Peyer's patch (tissue), 4 donors: ENCODE results near the gene CCNQ. TPM values are rescaled to one million over a fixed set of nuclear protein-coding genes. Genes with fewer than 3 reads are reported as not detected.

Experiments
- DNase-seq, 3 donors: peaks; one replicate each; pipeline ENCODE4 v3.0.0-alpha.2; 2017 to 2019
- H3K27ac ChIP-seq, 4 donors: fragments of 200-600 bp; sonication (generic); one replicate each; pipeline ENCODE4 v1.5.1; 2016 to 2019
- H3K27me3 ChIP-seq, 2 donors: fragments of 200-600 bp; sonication (generic); one replicate each; pipeline ENCODE4 v1.5.1; 2019
- H3K36me3 ChIP-seq, 3 donors: fragments of 200-600 bp; sonication (generic); one replicate each; pipeline ENCODE4 v1.5.1; 2016 to 2019
- H3K4me1 ChIP-seq, 4 donors: fragments of 200-600 bp; sonication (generic); one replicate each; pipeline ENCODE4 v1.5.1; 2016 to 2019
- H3K4me3 ChIP-seq, 4 donors: fragments of 200-600 bp; sonication (generic); 1 replicate in 3 of 4; 2 replicates in 1 of 4; pipeline ENCODE4 v1.5.1; 2016 to 2019; ENCODE audit warnings: mild to moderate bottlenecking in 1 of 4
- H3K9me3 ChIP-seq, 4 donors: fragments of 200-600 bp; sonication (generic); one replicate each; pipeline ENCODE4 v1.5.1; 2016 to 2019; ENCODE audit warnings: mild to moderate bottlenecking in 1 of 4
- POLR2A ChIP-seq, 2 donors: fragments of 450-650 bp; IDR thresholded peaks; one replicate each; pipeline ENCODE4 v1.5.1; 2017; ENCODE audit warnings: antibody characterized with exemption in 2 of 2, mild to moderate bottlenecking in 2 of 2, moderate library complexity in 2 of 2
- total RNA-seq, 4 donors: library from RNA; depleted of rRNA; stranded (reverse); fragments of >200 nt; gene quantifications; one replicate each; pipeline ENCODE4 v1.1.0, GENCODE V29; 2016
- TF ChIP-seq, protein P1 (sequence below), 6 experiments: fragments of 450-650 bp in 4 of 6; fragments of 200-600 bp in 2 of 6; sonication (generic) in 1 of 6; IDR thresholded peaks; one replicate each; pipeline ENCODE4 v1.5.1; 2017 to 2019; ENCODE audit warnings: antibody characterized with exemption in 6 of 6, mild to moderate bottlenecking in 3 of 6, moderate library complexity in 1 of 6

CCNQ gene
- total RNA-seq, 4 donors from 2014 or later = 19.0 to 33.3 (median 20.6) TPM

DNA sequence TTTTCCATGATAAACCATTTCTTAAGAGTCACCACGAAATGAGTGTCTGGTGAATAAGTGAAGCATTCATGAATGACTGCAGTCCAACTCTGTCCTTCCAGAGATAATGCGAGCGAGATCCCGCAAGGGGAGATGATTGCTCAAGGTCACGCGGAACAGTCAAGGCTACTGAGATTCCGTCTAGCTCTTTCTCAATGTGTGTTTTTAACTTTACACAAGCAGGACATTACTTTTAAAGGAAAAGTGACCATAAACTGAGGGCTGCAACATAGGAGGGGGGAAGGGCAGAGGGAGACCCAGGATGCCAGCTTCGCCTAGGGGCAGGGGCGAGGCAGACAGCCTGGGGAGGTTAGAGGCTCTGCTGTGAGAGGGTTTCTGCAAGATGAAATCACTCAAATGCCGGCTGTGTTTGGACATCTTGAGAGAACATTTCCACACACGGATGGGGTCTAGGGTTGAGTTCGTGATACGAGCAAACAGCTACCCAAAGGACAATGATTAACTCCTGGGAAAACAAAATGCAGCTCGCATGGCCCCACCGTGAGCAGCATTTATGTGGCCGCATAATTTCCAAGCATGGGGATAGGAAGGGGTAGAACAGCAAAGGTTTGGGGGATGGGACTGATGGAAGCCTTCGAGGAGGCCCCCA, 23.8 kb upstream of the CCNQ start:
- TF ChIP-seq POLR2A (IDR thresholded peaks at IDR 0.05) = no peak
- TF ChIP-seq, protein P1, sequence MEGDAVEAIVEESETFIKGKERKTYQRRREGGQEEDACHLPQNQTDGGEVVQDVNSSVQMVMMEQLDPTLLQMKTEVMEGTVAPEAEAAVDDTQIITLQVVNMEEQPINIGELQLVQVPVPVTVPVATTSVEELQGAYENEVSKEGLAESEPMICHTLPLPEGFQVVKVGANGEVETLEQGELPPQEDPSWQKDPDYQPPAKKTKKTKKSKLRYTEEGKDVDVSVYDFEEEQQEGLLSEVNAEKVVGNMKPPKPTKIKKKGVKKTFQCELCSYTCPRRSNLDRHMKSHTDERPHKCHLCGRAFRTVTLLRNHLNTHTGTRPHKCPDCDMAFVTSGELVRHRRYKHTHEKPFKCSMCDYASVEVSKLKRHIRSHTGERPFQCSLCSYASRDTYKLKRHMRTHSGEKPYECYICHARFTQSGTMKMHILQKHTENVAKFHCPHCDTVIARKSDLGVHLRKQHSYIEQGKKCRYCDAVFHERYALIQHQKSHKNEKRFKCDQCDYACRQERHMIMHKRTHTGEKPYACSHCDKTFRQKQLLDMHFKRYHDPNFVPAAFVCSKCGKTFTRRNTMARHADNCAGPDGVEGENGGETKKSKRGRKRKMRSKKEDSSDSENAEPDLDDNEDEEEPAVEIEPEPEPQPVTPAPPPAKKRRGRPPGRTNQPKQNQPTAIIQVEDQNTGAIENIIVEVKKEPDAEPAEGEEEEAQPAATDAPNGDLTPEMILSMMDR (IDR thresholded peaks at IDR 0.05) = no peak
- DNase-seq = no peak
- Histone ChIP-seq H3K9me3 (no peaks in the 10 kb centered on the region), H3K4me1 (no peaks in the 10 kb centered on the region), H3K4me3 (no peak overlapping the region), H3K36me3 (no peaks in the 10 kb centered on the region), H3K27ac (no peak overlapping the region), H3K27me3 (no peaks in the 10 kb centered on the region)

DNA sequence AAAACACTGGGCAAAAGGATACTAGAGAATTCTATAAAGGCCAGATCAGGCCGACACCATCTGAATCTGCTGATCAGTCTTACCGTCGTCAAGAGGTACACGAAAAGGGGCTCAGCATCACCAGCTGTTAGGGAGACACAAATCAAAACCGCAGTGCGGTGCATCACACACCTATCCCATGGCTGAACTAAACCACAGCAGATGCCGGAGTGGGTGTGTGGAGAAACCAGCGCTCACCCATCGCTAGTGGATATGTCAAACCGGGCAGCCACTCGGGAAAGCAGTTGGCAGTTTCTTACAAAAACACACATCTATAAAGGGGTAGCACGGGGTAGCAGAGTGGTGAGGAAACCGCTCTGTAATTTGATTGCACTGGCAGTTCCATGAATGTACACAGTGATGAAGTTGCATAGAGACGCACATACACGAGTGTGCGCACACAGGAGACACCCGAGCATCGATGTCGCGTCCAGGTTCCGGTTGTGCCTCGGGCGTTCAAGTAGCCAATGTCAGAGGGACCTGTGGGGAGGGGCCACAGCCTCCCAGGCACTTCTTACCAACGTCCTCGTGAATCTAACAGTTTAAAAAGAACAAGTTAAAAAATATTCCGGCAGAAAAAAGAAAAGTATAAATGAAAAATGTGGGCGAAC, 23.1 kb upstream of the CCNQ start:
- Histone ChIP-seq H3K4me1 (no peaks in the 10 kb centered on the region), H3K36me3 (no peaks in the 10 kb centered on the region), H3K9me3 (no peaks in the 10 kb centered on the region), H3K27me3 (no peaks in the 10 kb centered on the region), H3K27ac (no peak overlapping the region), H3K4me3 (no peak overlapping the region)
- no peak for DNase-seq
- no peak for TF ChIP-seq POLR2A (IDR thresholded peaks at IDR 0.05)
- TF ChIP-seq, protein P1 (IDR thresholded peaks at IDR 0.05) = no peak

DNA sequence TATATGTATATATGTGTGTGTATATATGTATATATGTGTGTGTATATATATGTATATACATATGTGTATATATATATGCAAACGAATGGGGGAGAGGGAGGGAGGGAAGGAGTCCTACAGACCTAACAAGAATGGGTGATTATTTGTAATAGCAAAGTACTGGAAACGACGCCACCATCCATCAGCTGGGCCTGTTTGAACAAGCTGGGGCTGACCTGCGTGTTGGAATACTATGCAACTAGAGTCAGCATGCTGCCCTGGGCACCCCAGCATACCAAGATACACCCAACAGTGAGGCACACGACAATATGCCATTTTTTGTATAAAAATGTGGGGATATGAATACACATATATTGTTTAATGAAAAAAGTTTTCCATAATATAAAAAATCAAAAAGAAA, 21.6 kb upstream of the CCNQ start:
- Histone ChIP-seq H3K4me1 (no peaks in the 10 kb centered on the region), H3K27ac (no peak overlapping the region), H3K36me3 (no peaks in the 10 kb centered on the region), H3K27me3 (no peaks in the 10 kb centered on the region), H3K9me3 (no peaks in the 10 kb centered on the region), H3K4me3 (no peak overlapping the region)
- DNase-seq = no peak
- no peak for TF ChIP-seq POLR2A (IDR thresholded peaks at IDR 0.05)
- TF ChIP-seq, protein P1 (IDR thresholded peaks at IDR 0.05) = no peak

DNA sequence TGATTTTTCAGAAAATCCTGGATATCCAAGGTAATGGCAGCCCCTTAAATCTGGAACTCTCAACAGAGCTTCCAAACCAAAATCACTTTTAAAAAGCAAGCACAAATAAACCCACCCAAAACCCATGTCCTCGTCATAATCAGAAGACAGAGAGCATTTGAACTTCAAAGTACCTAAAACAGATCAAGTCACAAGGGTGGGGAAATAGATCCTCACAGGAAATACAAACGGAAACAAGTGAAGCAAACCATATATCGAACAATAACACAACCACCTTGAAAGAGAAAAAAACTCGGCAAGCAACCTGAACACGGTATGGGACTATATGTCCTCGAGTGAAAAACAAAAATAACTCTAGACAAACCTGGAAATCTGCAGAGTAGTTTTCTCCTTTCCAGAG, 15.9 kb upstream of the CCNQ start:
- H3K27ac ChIP-seq = no peak overlapping the region
- H3K27me3 ChIP-seq = no peaks in the 10 kb centered on the region
- DNase-seq = no peak
- H3K9me3 ChIP-seq = no peaks in the 10 kb centered on the region
- H3K4me1 ChIP-seq = peaks cover 0 to 7% (median 3%) of the 10 kb centered on the region in 4 donors
- H3K4me3 ChIP-seq = no peak overlapping the region
- no peaks in the 10 kb centered on the region for H3K36me3 ChIP-seq
- TF ChIP-seq, protein P1 (IDR thresholded peaks at IDR 0.05) = no peak
- TF ChIP-seq POLR2A (IDR thresholded peaks at IDR 0.05) = no peak

DNA sequence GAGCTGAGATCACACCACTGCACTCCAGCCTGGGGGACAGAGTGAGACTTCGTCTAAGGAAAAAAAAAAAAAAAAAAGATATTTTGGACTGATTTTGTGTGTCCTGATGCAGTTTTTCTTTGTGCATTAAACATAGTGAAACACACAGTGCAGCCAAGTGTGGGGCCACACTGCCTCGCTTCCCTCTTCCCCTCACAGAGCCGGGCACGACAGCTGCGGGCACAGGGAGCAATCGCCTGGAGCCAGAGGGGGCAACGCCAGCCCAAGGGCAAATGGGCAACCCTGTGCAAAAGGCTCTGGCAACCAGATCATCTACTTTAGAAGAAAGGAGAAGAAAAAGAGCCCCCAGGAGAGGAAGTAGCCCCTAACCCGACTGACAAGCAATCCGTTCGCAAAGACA, 13.5 kb upstream of the CCNQ start:
- H3K27ac ChIP-seq = no peak overlapping the region
- no peaks in the 10 kb centered on the region for H3K9me3 ChIP-seq
- TF ChIP-seq, protein P1 (IDR thresholded peaks at IDR 0.05) = no peak
- TF ChIP-seq POLR2A (IDR thresholded peaks at IDR 0.05) = no peak
- DNase-seq = peak in 1 of 3 donors; percentile 13
- no peak overlapping the region for H3K4me3 ChIP-seq
- H3K4me1 ChIP-seq = peaks cover 0 to 9% (median 3%) of the 10 kb centered on the region in 4 donors
- no peaks in the 10 kb centered on the region for H3K27me3 ChIP-seq
- no peaks in the 10 kb centered on the region for H3K36me3 ChIP-seq
